HepG2 (cell line): Measurements from ENCODE around the gene DCAF6. TPM values are rescaled to one million over a fixed set of nuclear protein-coding genes. Genes with fewer than 3 reads are reported as not detected.

Source experiments
- ATAC-seq: fragments of 200-7000 bp; cut with Tn5 transposase; 3 replicates; pipeline ENCODE4 v1.9.1; 2020; ENCODE audit warnings: mild to moderate bottlenecking, moderate library complexity
- BruUV-seq: library from RNA; stranded (reverse); fragments of 400-500 nt; replicated peaks from 2 replicates; lab custom pipeline; 2021; lab: Mats Ljungman, UMichigan
- CTCF ChIA-PET: fragments of 300-600 bp; formaldehyde crosslinking; extraction: SDS; loops from one replicate; lab custom pipeline; 2021; ENCODE audit warnings: low total read pairs, inconsistent platforms, low intra/inter-chr PET ratio; lab: Yijun Ruan, JAX
- POLR2A ChIA-PET: fragments of 350-600 bp; sonication (Branson Sonifier 250); formaldehyde crosslinking; loops from one replicate; lab custom pipeline; 2020; ENCODE audit warnings: antibody characterized with exemption, inconsistent platforms; lab: Yijun Ruan, JAX
- DNase-seq: peaks from one replicate; pipeline ENCODE4 v3.0.0-alpha.2; 2015; ENCODE audit warnings: low spot score
- FAIRE-seq: peaks from 3 replicates; lab custom pipeline; 2011; peaks lifted over from hg19 to GRCh38; lab: Jason Lieb, UNC
- H2AFZ ChIP-seq: one replicate; pipeline ENCODE4 v1.6.1; 2011; ENCODE audit warnings: low read length, inconsistent platforms
- H3K27ac ChIP-seq: fragments of 300-600 bp; 3 replicates; pipeline ENCODE4 v1.8.0; 2011; ENCODE audit warnings: mixed run types, mild to moderate bottlenecking, mixed read lengths, low read length, inconsistent platforms; ENCODE audit not compliant: insufficient read depth; ENCODE audit errors: extremely low read length
- H3K27me3 ChIP-seq, 2 experiments: fragments of 200-600 bp in 1 of 2; 2 replicates in 1 of 2; 3 replicates in 1 of 2; pipeline versions ENCODE4 v1.6.0 to v1.8.0; 2011; ENCODE audit warnings: low read length in 2 of 2, mild to moderate bottlenecking in 2 of 2, moderate library complexity in 2 of 2, inconsistent platforms in 1 of 2; ENCODE audit not compliant: insufficient read depth in 2 of 2, control insufficient read depth in 1 of 2
- H3K36me3 ChIP-seq, 2 experiments: fragments of 200-600 bp in 1 of 2; replicated peaks in 1 of 2; 2 replicates in 1 of 2; 3 replicates in 1 of 2; pipeline versions ENCODE4 v1.5.1 to v1.8.0; 2011; ENCODE audit warnings: low read length in 2 of 2, inconsistent platforms in 1 of 2; ENCODE audit not compliant: insufficient read depth in 2 of 2, control insufficient read depth in 1 of 2
- H3K4me1 ChIP-seq: 2 replicates; pipeline ENCODE4 v1.5.1; 2012; ENCODE audit warnings: low read length, inconsistent platforms; ENCODE audit not compliant: insufficient read depth
- H3K4me2 ChIP-seq: 2 replicates; pipeline ENCODE4 v1.6.0; 2011; ENCODE audit warnings: low read depth, low read length, inconsistent platforms
- H3K4me3 ChIP-seq, 3 experiments: fragments of 200-600 bp in 1 of 3; sonication (generic), shearing (Covaris generic) in 1 of 3; replicated peaks in 1 of 3; 2 replicates each; pipeline ENCODE4 v1.5.1; 2011 to 2016; ENCODE audit warnings: low read length in 3 of 3, inconsistent platforms in 2 of 3, low read depth in 2 of 3, mild to moderate bottlenecking in 2 of 3, control low read depth in 1 of 3, mixed read lengths in 1 of 3; ENCODE audit not compliant: insufficient read depth in 1 of 3
- H3K79me2 ChIP-seq: one replicate; pipeline ENCODE4 v1.6.1; 2011; ENCODE audit warnings: low read length, inconsistent platforms; ENCODE audit not compliant: insufficient read depth
- H3K9ac ChIP-seq: 2 replicates; pipeline ENCODE4 v1.6.0; 2011; ENCODE audit warnings: mild to moderate bottlenecking, low read depth, low read length, inconsistent platforms; ENCODE audit not compliant: insufficient read depth
- H3K9me3 ChIP-seq: 2 replicates; pipeline ENCODE4 v1.5.1; 2012; ENCODE audit warnings: mild to moderate bottlenecking, low read length
- H4K20me1 ChIP-seq: 2 replicates; pipeline ENCODE4 v1.6.0; 2011; ENCODE audit warnings: inconsistent platforms, mild to moderate bottlenecking, low read length, moderate library complexity; ENCODE audit not compliant: insufficient read depth
- ATF7 ChIP-seq, 2 experiments: fragments of 450-650 bp in 1 of 2; sonication (generic) in 1 of 2; formaldehyde crosslinking in 1 of 2; IDR thresholded peaks; 2 replicates each; pipeline versions ENCODE4 v1.4.0 to v1.6.1; 2016 to 2020; ENCODE audit warnings: antibody characterized with exemption in 1 of 2, mild to moderate bottlenecking in 1 of 2, missing genetic modification reagents in 1 of 2
- CHD4 ChIP-seq: fragments of 200-600 bp; sonication (generic); IDR thresholded peaks from 2 replicates; pipeline ENCODE4 v1.7.0; 2017; ENCODE audit warnings: mild to moderate bottlenecking, low read length, borderline replicate concordance
- ELF4 ChIP-seq: sonication (generic); formaldehyde crosslinking; IDR thresholded peaks from 2 replicates; pipeline ENCODE4 v1.5.0; 2020; ENCODE audit warnings: missing genetic modification reagents, mild to moderate bottlenecking, moderate library complexity, borderline replicate concordance
- GABPA ChIP-seq, 2 experiments: IDR thresholded peaks; 2 replicates each; pipeline ENCODE4 v1.6.1; 2011 to 2016; ENCODE audit warnings: low read depth in 2 of 2, low read length in 1 of 2, missing biosample characterization in 1 of 2, missing genetic modification characterization in 1 of 2
- PRMT3 ChIP-seq: sonication (generic); formaldehyde crosslinking; IDR thresholded peaks from 2 replicates; pipeline ENCODE4 v1.8.1; 2022; ENCODE audit warnings: low read depth, mild to moderate bottlenecking, moderate library complexity, missing genetic modification reagents, borderline replicate concordance
- SMC3 ChIP-seq: IDR thresholded peaks from 2 replicates; pipeline ENCODE4 v1.6.1; 2011; ENCODE audit warnings: low read length, improper control_type of control experiment
- TBL1XR1 ChIP-seq: fragments of 150-350 bp; IDR thresholded peaks from 2 replicates; pipeline ENCODE4 v1.6.1; 2014; ENCODE audit warnings: borderline replicate concordance, low read length; ENCODE audit not compliant: partially characterized antibody
- WGBS: methylation state at CpG from one replicate; pipeline ENCODE4 v1.1.6; 2017; ENCODE audit warnings: low lambda C conversion rate; 5-methylcytosine and 5-hydroxymethylcytosine counted together
- in situ Hi-C: cut with HindIII; loops from 2 replicates; pipeline ENCODE4 v1.10.0; 2017; ENCODE audit warnings: low pct_unique_long_range_greater_than_20kb; ENCODE audit not compliant: extremely low pct_ligation_motif_present
- intact Hi-C: fragments of 100-400 bp; cut with micrococcal nuclease; formaldehyde crosslinking; loops from one replicate; pipeline ENCODE4 v1.10.0; 2022; ENCODE audit not compliant: unreplicated experiment
- polyA plus RNA-seq, 8 experiments: library from polyadenylated mRNA; depleted of rRNA in 3 of 8; stranded (reverse) in 7 of 8; unstranded in 1 of 8; fragments of >200 nt; fragmentation: Illumina TruSeq in 4 of 8; extraction: Trizol in 4 of 8; gene quantifications; 2 replicates each; pipeline versions ENCODE4 v1.2.1 to v1.2.3, GENCODE V29; 2011 to 2016; ENCODE audit warnings: low read depth in 4 of 8, missing spikeins in 1 of 8, mixed read lengths in 1 of 8; ENCODE audit not compliant: insufficient read depth in 1 of 8
- total RNA-seq, 5 experiments: library from RNA; depleted of rRNA; stranded (reverse); fragments of >200 nt; fragmentation: Illumina TruSeq; extraction: Trizol; gene quantifications; 2 replicates each; pipeline ENCODE4 v1.2.3, GENCODE V29; 2016; ENCODE audit warnings: low read depth in 1 of 5
- TF ChIP-seq, protein P1 (sequence below): fragments of 450-650 bp; IDR thresholded peaks from 2 replicates; pipeline ENCODE4 v1.6.1; 2017; ENCODE audit warnings: mild to moderate bottlenecking
- TF ChIP-seq, protein P2 (sequence below): sonication (generic); formaldehyde crosslinking; IDR thresholded peaks from 2 replicates; pipeline ENCODE4 v1.8.0; 2022; ENCODE audit warnings: low read depth, missing genetic modification reagents
- TF ChIP-seq, protein P3 (sequence below): sonication (generic); formaldehyde crosslinking; IDR thresholded peaks from 2 replicates; pipeline ENCODE4 v1.8.0; 2022; ENCODE audit warnings: missing genetic modification reagents, mild to moderate bottlenecking, moderate library complexity, borderline replicate concordance

Gene DCAF6
- total and polyA plus RNA-seq, 2 of the 13 experiments (the other 11 are each of a cell fraction or from before 2014, with no cell fraction given) = 24.7 to 33.7 TPM

DNA sequence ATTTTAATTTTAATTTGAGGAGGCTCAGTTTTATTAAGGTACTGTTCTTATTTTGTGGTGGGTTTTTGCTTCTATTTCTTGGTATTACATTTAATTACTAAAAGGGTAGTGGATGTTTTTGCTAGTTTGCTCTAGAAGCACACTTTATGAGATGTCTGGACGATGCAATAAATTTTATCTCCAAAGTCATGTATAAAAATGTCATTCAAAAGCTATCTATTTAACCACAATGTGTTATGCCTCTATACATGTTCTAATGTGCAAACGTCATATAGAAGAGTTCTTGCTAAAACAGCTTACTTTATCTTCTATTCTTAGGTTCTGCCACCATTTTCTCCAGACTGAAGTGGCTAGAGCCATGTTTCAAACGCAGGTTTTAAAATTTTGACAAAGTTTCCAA is 13.3 kb downstream of the DCAF6 start:
- in situ Hi-C loops (no loop called here), intact Hi-C loops (no loop called here)
- Histone ChIP-seq H3K79me2 (peaks cover 66% of the 10 kb centered on the region), H3K36me3 (peaks cover 5 to 20% of the 10 kb centered on the region in 2 experiments; a peak in 4 of 5 replicates), H3K27ac (no peak overlapping the region), H3K27me3 (no peaks in the 10 kb centered on the region), H2AFZ (no peak overlapping the region), H3K4me1 (peaks cover 33% of the 10 kb centered on the region), H3K9me3 (no peaks in the 10 kb centered on the region), H4K20me1 (peaks cover 9% of the 10 kb centered on the region; the same call in 1 of the 2 replicates), H3K9ac (no peak overlapping the region), H3K4me2 (no peak overlapping the region), H3K4me3 (no peak overlapping the region)
- ATAC-seq (no peak), FAIRE-seq (no peak), DNase-seq (no peak)
- no TSS peak for BruUV-seq
- 96% methylated on average over 3 of the region's 3 CpGs for WGBS
- ChIA-PET POLR2A (interaction anchor here (1.4 kb wide), 1 partner anchor 14 kb away, joined by 3 read pairs; the partner anchor contains the start of genes DCAF6 and MPC2), CTCF (no interaction called here)
- TF ChIP-seq ELF4 (CRISPR knock-in tag) (no peak), GABPA (IDR thresholded peaks at IDR 0.05; ENCODE audit: low read depth, low read length) (no peak), GABPA (CRISPR knock-in tag; IDR thresholded peaks at IDR 0.05; ENCODE audit: low read depth) (no peak), TBL1XR1 (no peak)

DNA sequence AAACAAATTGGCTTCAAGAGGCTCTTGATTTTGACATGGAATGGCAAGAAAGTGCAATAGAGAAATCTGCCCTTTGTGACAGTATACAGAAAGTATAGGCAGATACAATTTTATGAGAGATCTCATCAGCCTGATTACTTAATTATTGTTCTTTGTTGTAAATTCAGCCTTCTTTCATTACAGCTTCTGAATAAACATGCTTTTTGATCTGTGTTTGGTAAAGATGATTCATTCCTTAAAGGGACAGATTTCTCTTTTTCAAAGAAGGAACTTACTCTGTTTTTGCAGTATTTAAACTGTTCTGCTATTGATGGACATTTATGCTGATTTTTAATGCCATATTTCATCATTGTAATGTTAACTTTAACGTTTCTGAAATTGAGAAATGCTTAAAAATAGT is 14.1 kb downstream of the DCAF6 start:
- WGBS = 37% methylated on average over 1 of the region's 1 CpG
- no peak for ATAC-seq
- FAIRE-seq = no peak
- no peak for DNase-seq
- H3K4me2 ChIP-seq = no peak overlapping the region
- peaks cover 9% of the 10 kb centered on the region; the same call in 1 of the 2 replicates for H4K20me1 ChIP-seq
- no peak overlapping the region for H3K4me3 ChIP-seq
- BruUV-seq = no TSS peak
- no peaks in the 10 kb centered on the region for H3K27me3 ChIP-seq
- ChIA-PET POLR2A (interaction anchor here (1.4 kb wide), 1 partner anchor 14 kb away, joined by 3 read pairs; the partner anchor contains the start of genes DCAF6 and MPC2), CTCF (no interaction called here)
- intact Hi-C loops (no loop called here), in situ Hi-C loops (no loop called here)
- no peaks in the 10 kb centered on the region for H3K9me3 ChIP-seq
- H3K4me1 ChIP-seq = peaks cover 33% of the 10 kb centered on the region
- no peak overlapping the region for H2AFZ ChIP-seq
- H3K79me2 ChIP-seq = peaks cover 62% of the 10 kb centered on the region
- H3K36me3 ChIP-seq = peaks cover 7 to 26% of the 10 kb centered on the region in 2 experiments
- no peak overlapping the region for H3K27ac ChIP-seq
- no peak overlapping the region for H3K9ac ChIP-seq
- TF ChIP-seq, protein P1, sequence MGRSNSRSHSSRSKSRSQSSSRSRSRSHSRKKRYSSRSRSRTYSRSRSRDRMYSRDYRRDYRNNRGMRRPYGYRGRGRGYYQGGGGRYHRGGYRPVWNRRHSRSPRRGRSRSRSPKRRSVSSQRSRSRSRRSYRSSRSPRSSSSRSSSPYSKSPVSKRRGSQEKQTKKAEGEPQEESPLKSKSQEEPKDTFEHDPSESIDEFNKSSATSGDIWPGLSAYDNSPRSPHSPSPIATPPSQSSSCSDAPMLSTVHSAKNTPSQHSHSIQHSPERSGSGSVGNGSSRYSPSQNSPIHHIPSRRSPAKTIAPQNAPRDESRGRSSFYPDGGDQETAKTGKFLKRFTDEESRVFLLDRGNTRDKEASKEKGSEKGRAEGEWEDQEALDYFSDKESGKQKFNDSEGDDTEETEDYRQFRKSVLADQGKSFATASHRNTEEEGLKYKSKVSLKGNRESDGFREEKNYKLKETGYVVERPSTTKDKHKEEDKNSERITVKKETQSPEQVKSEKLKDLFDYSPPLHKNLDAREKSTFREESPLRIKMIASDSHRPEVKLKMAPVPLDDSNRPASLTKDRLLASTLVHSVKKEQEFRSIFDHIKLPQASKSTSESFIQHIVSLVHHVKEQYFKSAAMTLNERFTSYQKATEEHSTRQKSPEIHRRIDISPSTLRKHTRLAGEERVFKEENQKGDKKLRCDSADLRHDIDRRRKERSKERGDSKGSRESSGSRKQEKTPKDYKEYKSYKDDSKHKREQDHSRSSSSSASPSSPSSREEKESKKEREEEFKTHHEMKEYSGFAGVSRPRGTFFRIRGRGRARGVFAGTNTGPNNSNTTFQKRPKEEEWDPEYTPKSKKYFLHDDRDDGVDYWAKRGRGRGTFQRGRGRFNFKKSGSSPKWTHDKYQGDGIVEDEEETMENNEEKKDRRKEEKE = no peak
- no peak for TF ChIP-seq SMC3
- TF ChIP-seq, protein P2, sequence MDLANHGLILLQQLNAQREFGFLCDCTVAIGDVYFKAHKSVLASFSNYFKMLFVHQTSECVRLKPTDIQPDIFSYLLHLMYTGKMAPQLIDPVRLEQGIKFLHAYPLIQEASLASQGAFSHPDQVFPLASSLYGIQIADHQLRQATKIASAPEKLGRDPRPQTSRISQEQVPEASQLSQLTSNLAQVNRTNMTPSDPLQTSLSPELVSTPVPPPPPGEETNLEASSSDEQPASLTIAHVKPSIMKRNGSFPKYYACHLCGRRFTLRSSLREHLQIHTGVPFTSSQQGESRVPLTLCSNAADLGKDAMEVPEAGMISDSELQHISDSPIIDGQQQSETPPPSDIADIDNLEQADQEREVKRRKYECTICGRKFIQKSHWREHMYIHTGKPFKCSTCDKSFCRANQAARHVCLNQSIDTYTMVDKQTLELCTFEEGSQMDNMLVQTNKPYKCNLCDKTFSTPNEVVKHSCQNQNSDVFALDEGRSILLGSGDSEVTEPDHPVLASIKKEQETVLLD (CRISPR knock-in tag) = no peak
- TF ChIP-seq CHD4 = no peak
- TF ChIP-seq PRMT3 = no peak
- TF ChIP-seq, protein P3, sequence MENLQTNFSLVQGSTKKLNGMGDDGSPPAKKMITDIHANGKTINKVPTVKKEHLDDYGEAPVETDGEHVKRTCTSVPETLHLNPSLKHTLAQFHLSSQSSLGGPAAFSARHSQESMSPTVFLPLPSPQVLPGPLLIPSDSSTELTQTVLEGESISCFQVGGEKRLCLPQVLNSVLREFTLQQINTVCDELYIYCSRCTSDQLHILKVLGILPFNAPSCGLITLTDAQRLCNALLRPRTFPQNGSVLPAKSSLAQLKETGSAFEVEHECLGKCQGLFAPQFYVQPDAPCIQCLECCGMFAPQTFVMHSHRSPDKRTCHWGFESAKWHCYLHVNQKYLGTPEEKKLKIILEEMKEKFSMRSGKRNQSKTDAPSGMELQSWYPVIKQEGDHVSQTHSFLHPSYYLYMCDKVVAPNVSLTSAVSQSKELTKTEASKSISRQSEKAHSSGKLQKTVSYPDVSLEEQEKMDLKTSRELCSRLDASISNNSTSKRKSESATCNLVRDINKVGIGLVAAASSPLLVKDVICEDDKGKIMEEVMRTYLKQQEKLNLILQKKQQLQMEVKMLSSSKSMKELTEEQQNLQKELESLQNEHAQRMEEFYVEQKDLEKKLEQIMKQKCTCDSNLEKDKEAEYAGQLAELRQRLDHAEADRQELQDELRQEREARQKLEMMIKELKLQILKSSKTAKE (CRISPR knock-in tag) = no peak
- no peak for TF ChIP-seq ATF7 (IDR thresholded peaks at IDR 0.05)
- no peak for TF ChIP-seq ATF7 (CRISPR knock-in tag; IDR thresholded peaks at IDR 0.05)
